GM12892 (cell line): ENCODE measurements around the gene FAM136A.

Experiments used
- POLR2A ChIP-seq: IDR thresholded peaks from 2 replicates; pipeline ENCODE4 v1.6.1; 2011; ENCODE audit warnings: low read depth, low read length, control low read depth
- POLR2AphosphoS5 ChIP-seq: IDR thresholded peaks from 2 replicates; pipeline ENCODE4 v1.6.1; 2011; ENCODE audit warnings: low read depth, low read length, control low read depth
- TAF1 ChIP-seq: IDR thresholded peaks from 2 replicates; pipeline ENCODE4 v1.6.1; 2011; ENCODE audit warnings: low read depth, mild to moderate bottlenecking, control low read depth, low read length, borderline replicate concordance

DNA sequence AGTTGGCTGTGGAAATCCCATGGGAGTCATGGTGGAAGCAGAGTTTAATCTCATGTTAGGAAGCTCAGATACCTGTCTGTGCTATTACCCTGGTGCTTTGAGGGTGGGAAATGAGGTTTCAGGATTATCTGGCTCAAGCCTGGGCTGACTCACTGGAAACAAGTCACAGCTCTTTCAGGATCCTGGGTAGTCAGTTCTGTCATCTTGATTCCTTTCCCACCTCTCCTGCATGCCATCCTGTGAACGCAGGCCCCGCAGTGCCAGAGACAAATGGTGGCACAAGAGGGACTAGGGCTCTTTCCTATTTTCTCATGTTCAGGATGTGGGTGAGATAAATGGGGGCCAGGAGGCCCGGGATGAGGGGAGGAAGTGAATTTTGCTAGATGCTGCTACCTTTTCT, 3.7 kb upstream of the FAM136A start:
- TF ChIP-seq POLR2AphosphoS5 = no peak
- no peak for TF ChIP-seq TAF1
- no peak for TF ChIP-seq POLR2A
